ENCODE results near the gene GET3.
A peak's percentile ranks its signal among the peaks of the same experiment; 100 is the strongest.

Gene GET3

DNA sequence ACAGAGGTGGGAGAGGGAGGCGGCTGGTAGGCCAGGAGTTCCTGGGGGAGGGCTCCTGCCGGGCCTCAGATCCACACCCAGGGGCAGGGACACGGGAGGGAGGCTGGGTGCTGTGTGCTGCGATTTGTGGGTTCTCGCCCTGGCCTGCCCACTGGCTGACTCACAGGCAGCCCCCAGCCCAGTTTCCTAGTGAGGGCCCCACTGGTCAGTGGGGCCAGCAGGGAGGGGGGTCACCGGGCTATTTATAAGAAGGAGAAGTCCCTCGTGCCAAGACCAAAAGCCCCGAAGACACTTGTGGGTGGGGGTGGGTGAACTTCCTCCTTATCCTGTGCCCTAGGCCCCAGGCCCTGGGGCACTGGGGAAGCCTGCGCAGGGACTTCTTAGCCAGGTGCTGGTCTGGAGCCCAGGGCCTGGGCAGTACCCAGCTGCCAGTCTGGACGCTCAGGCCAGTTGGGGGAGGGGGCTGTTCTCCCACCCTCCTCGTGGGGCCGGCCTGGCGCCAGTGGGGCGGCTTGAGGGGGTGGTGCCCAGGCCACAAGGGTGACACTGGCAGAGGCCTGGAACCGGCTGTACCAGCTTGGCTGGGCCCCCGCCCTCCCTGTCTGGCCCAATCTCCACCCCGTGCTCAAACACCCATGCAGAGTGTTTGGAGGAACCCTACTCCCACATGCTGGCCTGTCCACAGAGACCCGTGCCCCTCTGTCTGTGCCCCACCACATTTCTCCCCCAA is 49.0 kb downstream of the GET3 start:
- H3K27me3 ChIP-seq (ENCODE audit: insufficient read depth, insufficient read length): peaks cover 11% of the 10 kb centered on the region
- no peaks in the 10 kb centered on the region for H3K9me3 ChIP-seq (ENCODE audit: insufficient read depth, low read length)
- H3K4me1 ChIP-seq (ENCODE audit: insufficient read depth, insufficient read length): peaks cover 35% of the 10 kb centered on the region
- H3K9ac ChIP-seq (ENCODE audit: insufficient read length, low read depth): peak overlapping the region; percentile 61
- no peak for DNase-seq (ENCODE audit: low read depth, low spot score)
- TF ChIP-seq SUZ12 (IDR thresholded peaks at IDR 0.05; ENCODE audit: extremely low read depth, insufficient read depth, insufficient read length) (no peak), ZNF274 (IDR thresholded peaks at IDR 0.05; ENCODE audit: low read depth, low read length) (no peak), YY1 (IDR thresholded peaks at IDR 0.05; ENCODE audit: insufficient read depth, insufficient read length) (no peak)
- no peaks in the 10 kb centered on the region for H3K36me3 ChIP-seq (ENCODE audit: insufficient read depth, insufficient read length, low read length)
- no peak overlapping the region for H3K4me3 ChIP-seq (ENCODE audit: insufficient read length, low read depth)

DNA sequence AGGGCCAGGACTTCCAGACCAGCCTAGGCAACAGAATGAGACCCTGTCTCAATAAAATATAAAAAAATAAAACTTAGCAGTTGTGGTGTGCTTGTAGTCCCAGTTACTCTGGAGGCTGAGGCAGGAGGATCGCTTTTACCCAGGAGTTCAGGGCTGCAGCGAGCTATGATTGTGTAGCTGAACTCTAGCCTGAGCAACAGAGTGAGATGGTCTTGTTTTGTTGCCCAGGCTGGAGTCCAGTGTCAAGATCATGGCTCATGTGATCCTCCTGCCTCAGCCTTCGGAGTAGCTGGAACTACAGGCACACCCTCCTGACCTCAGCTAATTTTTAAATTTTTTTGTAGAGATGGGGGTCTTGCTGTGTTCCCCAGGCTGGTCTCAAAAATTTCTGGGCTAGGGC is 49.7 kb downstream of the GET3 start:
- Histone ChIP-seq H3K4me3 (ENCODE audit: insufficient read length, low read depth) (no peak overlapping the region), H3K27me3 (ENCODE audit: insufficient read depth, insufficient read length) (peaks cover 17% of the 10 kb centered on the region), H3K9me3 (ENCODE audit: insufficient read depth, low read length) (no peaks in the 10 kb centered on the region), H3K36me3 (ENCODE audit: insufficient read depth, insufficient read length, low read length) (no peaks in the 10 kb centered on the region), H3K9ac (ENCODE audit: insufficient read length, low read depth) (no peak overlapping the region), H3K4me1 (ENCODE audit: insufficient read depth, insufficient read length) (peaks cover 35% of the 10 kb centered on the region)
- no peak for TF ChIP-seq SUZ12 (IDR thresholded peaks at IDR 0.05; ENCODE audit: extremely low read depth, insufficient read depth, insufficient read length)
- DNase-seq (ENCODE audit: low read depth, low spot score): no peak

DNA sequence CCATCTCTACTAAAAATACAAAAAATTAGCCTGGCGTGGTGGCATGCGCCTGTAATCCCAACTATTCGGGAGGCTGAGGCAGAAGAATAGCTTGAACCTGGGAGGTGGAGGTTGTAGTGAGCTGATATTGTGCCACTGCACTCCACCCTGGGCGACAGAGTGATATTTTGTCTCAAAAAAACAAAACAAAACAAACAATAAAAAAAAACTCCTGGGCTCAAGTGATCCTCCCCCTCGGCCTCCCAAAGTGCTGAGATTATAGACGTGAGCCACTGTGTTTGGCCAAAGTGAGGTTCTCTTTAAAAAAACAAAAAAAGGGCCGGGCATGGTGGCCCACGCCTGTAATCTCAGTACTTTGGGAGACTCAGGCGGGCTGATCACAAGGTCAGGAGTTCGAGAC is 50.2 kb downstream of the GET3 start:
- peaks cover 1% of the 10 kb centered on the region for H3K36me3 ChIP-seq (ENCODE audit: insufficient read depth, insufficient read length, low read length)
- H3K4me1 ChIP-seq (ENCODE audit: insufficient read depth, insufficient read length): peaks cover 31% of the 10 kb centered on the region
- H3K27me3 ChIP-seq (ENCODE audit: insufficient read depth, insufficient read length): peaks cover 22% of the 10 kb centered on the region
- no peaks in the 10 kb centered on the region for H3K9me3 ChIP-seq (ENCODE audit: insufficient read depth, low read length)
- TF ChIP-seq SUZ12 (IDR thresholded peaks at IDR 0.05; ENCODE audit: extremely low read depth, insufficient read depth, insufficient read length) (no peak), ZNF274 (IDR thresholded peaks at IDR 0.05; ENCODE audit: low read depth, low read length) (no peak), YY1 (IDR thresholded peaks at IDR 0.05; ENCODE audit: insufficient read depth, insufficient read length) (no peak)
- no peak for DNase-seq (ENCODE audit: low read depth, low spot score)
- no peak overlapping the region for H3K9ac ChIP-seq (ENCODE audit: insufficient read length, low read depth)
- H3K4me3 ChIP-seq (ENCODE audit: insufficient read length, low read depth): no peak overlapping the region

DNA sequence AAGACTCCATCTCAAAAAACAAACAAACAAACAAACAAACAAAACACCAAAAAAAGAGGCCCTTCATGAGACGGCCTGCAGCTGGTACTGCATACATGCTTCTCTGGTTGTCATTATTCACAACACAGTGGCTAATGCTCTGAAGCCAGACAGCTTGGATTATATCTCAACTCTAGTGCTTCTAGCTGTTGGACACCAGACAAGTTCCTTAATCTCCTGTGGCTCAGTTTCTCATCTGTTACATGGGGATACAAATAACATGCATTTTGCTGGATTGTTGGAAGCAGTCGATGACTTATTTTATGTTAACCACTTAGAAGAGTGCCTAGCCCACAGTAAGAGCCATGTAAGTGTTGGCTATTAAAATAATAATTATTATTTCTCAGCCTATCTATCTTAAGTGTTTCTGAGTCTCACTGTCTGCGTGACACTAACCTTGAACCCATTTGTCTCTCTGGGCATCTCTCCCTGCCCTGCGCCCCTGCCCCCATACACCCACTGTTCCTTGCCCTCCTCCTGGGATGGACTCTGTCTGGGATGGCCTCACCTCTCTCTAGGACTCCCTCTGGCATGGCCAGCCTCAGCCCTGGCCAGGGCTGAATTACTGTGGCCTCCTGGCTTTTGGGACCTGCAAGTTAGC is 50.9 kb downstream of the GET3 start:
- Histone ChIP-seq H3K36me3 (ENCODE audit: insufficient read depth, insufficient read length, low read length) (peaks cover 2% of the 10 kb centered on the region), H3K4me3 (ENCODE audit: insufficient read length, low read depth) (peak overlapping the region; percentile 50), H3K4me1 (ENCODE audit: insufficient read depth, insufficient read length) (peaks cover 31% of the 10 kb centered on the region), H3K9ac (ENCODE audit: insufficient read length, low read depth) (peak overlapping the region; percentile 47), H3K9me3 (ENCODE audit: insufficient read depth, low read length) (no peaks in the 10 kb centered on the region), H3K27me3 (ENCODE audit: insufficient read depth, insufficient read length) (peaks cover 25% of the 10 kb centered on the region)
- DNase-seq (ENCODE audit: low read depth, low spot score): no peak
- TF ChIP-seq SUZ12 (IDR thresholded peaks at IDR 0.05; ENCODE audit: extremely low read depth, insufficient read depth, insufficient read length): no peak
- TF ChIP-seq ZNF274 (IDR thresholded peaks at IDR 0.05; ENCODE audit: low read depth, low read length): no peak
- TF ChIP-seq YY1 (IDR thresholded peaks at IDR 0.05; ENCODE audit: insufficient read depth, insufficient read length): no peak

DNA sequence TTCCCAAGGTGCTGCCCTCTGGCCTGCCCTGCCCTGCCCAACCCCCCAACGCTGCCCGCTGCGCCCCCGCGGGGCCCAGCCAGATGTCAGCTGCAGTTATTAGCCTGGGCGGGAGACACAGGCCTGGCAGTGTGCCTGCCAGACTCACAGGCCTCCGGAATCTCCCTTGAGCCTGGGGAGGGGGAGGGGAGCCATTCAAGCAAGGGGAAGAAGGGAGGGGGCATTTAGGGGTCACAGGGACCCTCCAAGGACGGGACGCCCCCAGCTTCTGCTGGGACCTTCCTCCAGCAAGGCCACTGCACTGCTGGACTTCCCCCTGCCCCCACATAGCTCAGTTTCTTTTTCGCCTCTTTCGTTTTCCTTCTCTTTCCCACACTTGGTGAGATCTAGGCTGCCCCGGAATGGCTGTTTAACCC is 51.4 kb downstream of the GET3 start:
- Histone ChIP-seq H3K36me3 (ENCODE audit: insufficient read depth, insufficient read length, low read length) (peaks cover 2% of the 10 kb centered on the region), H3K9me3 (ENCODE audit: insufficient read depth, low read length) (no peaks in the 10 kb centered on the region), H3K4me1 (ENCODE audit: insufficient read depth, insufficient read length) (peaks cover 27% of the 10 kb centered on the region), H3K4me3 (ENCODE audit: insufficient read length, low read depth) (peak overlapping the region; percentile 50), H3K9ac (ENCODE audit: insufficient read length, low read depth) (peak overlapping the region; percentile 47), H3K27me3 (ENCODE audit: insufficient read depth, insufficient read length) (peaks cover 25% of the 10 kb centered on the region)
- TF ChIP-seq SUZ12 (IDR thresholded peaks at IDR 0.05; ENCODE audit: extremely low read depth, insufficient read depth, insufficient read length) (no peak), YY1 (IDR thresholded peaks at IDR 0.05; ENCODE audit: insufficient read depth, insufficient read length) (no peak), ZNF274 (IDR thresholded peaks at IDR 0.05; ENCODE audit: low read depth, low read length) (no peak)
- no peak for DNase-seq (ENCODE audit: low read depth, low spot score)

DNA sequence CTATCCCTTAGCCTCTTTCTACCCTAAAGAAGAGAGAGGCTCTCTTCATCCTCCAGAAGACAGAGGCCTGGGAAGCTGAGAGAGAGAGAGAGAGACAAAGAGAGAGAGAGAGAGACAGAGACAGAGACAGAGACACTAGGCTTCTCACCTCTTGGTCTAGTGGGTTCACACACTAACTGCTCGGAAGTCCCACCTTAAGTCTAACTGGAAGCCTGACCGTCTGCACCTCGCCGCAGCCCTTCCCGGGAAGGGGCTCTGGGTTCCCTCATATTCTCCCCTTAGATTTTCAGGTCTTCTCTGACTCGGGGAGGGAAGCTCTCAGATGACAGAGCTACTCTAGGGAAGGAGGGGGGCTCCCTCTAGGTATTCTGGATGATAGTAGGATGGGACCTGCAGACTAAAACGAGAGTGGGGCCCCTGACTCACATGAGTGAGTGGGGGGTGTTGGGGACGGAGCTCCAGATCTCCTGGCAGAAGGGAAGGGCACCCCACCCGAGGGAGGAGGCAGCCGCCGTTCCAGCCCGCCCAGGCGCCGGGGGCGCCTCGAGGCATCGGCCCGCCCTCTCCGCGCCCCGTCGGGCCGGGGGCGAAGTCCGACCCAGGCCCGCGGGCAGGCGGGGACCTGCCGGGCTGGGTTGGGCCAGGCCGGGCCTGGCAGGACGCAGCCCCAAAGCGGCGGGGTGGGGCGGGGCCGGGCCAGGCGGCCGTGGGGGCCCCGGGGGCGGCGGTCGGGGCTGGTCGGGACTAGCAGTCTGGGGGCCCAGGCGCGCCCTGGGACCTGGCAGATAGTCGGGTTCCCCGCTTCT is 52.0 kb downstream of the GET3 start:
- peak overlapping the region; percentile 50 for H3K4me3 ChIP-seq (ENCODE audit: insufficient read length, low read depth)
- TF ChIP-seq ZNF274 (IDR thresholded peaks at IDR 0.05; ENCODE audit: low read depth, low read length) (no peak), YY1 (IDR thresholded peaks at IDR 0.05; ENCODE audit: insufficient read depth, insufficient read length) (no peak), SUZ12 (IDR thresholded peaks at IDR 0.05; ENCODE audit: extremely low read depth, insufficient read depth, insufficient read length) (no peak)
- no peak for DNase-seq (ENCODE audit: low read depth, low spot score)
- H3K27me3 ChIP-seq (ENCODE audit: insufficient read depth, insufficient read length): peaks cover 25% of the 10 kb centered on the region
- no peaks in the 10 kb centered on the region for H3K9me3 ChIP-seq (ENCODE audit: insufficient read depth, low read length)
- peak overlapping the region; percentile 47 for H3K9ac ChIP-seq (ENCODE audit: insufficient read length, low read depth)
- peaks cover 2% of the 10 kb centered on the region for H3K36me3 ChIP-seq (ENCODE audit: insufficient read depth, insufficient read length, low read length)
- H3K4me1 ChIP-seq (ENCODE audit: insufficient read depth, insufficient read length): peaks cover 30% of the 10 kb centered on the region
